GM23248 (cell line): Measurements from ENCODE around the gene FCN1. TPM values are rescaled to one million over a fixed set of nuclear protein-coding genes. Genes with fewer than 3 reads are reported as not detected.

ENCODE experiments used
- DNase-seq: peaks from one replicate; pipeline ENCODE4 v3.0.0-alpha.2; 2015
- H2AFZ ChIP-seq: fragments of 200-600 bp; sonication (generic); 2 replicates; pipeline ENCODE4 v1.6.1; 2016; ENCODE audit warnings: antibody characterized with exemption
- H3F3A ChIP-seq: fragments of 200-600 bp; sonication (generic); 2 replicates; pipeline ENCODE4 v1.6.1; 2016; ENCODE audit warnings: mild to moderate bottlenecking, antibody characterized with exemption, mixed run types; ENCODE audit not compliant: insufficient read depth
- H3K27ac ChIP-seq: fragments of 200-600 bp; sonication (generic); 2 replicates; pipeline ENCODE4 v1.5.1; 2016; ENCODE audit warnings: mild to moderate bottlenecking
- H3K27me3 ChIP-seq: fragments of 200-600 bp; sonication (generic); replicated peaks from 2 replicates; pipeline ENCODE4 v1.6.1; 2016; ENCODE audit warnings: mild to moderate bottlenecking; ENCODE audit not compliant: insufficient read depth
- H3K36me3 ChIP-seq: fragments of 200-600 bp; sonication (generic); 2 replicates; pipeline ENCODE4 v1.6.1; 2016; ENCODE audit warnings: low read depth, mild to moderate bottlenecking
- H3K4me1 ChIP-seq: fragments of 200-600 bp; sonication (generic); 2 replicates; pipeline ENCODE4 v1.6.1; 2016; ENCODE audit warnings: mild to moderate bottlenecking; ENCODE audit not compliant: insufficient read depth
- H3K4me2 ChIP-seq: fragments of 200-600 bp; sonication (generic); one replicate; pipeline ENCODE4 v1.6.1; 2016; ENCODE audit warnings: mild to moderate bottlenecking; ENCODE audit not compliant: unreplicated experiment
- H3K4me3 ChIP-seq: fragments of 200-600 bp; sonication (generic); 2 replicates; pipeline ENCODE4 v1.5.1; 2016; ENCODE audit warnings: mild to moderate bottlenecking
- H3K79me2 ChIP-seq: fragments of 200-600 bp; sonication (generic); 2 replicates; pipeline ENCODE4 v1.6.1; 2016; ENCODE audit warnings: mild to moderate bottlenecking; ENCODE audit not compliant: insufficient read depth
- H3K9ac ChIP-seq: fragments of 200-600 bp; sonication (generic); 2 replicates; pipeline ENCODE4 v1.6.1; 2016; ENCODE audit warnings: mild to moderate bottlenecking
- H3K9me2 ChIP-seq: fragments of 200-600 bp; sonication (generic); 2 replicates; pipeline ENCODE4 v1.6.1; 2016; ENCODE audit warnings: mixed run types, mild to moderate bottlenecking, moderate library complexity; ENCODE audit not compliant: insufficient read depth
- H3K9me3 ChIP-seq: fragments of 200-600 bp; sonication (generic); one replicate; pipeline ENCODE4 v1.6.1; 2017; ENCODE audit warnings: low read depth
- H4K20me1 ChIP-seq: fragments of 200-600 bp; sonication (generic); 2 replicates; pipeline ENCODE4 v1.6.0; 2016; ENCODE audit not compliant: insufficient read depth
- EZH2 ChIP-seq: fragments of 200-600 bp; sonication (generic); IDR thresholded peaks from 2 replicates; pipeline ENCODE4 v1.6.1; 2018; ENCODE audit warnings: antibody characterized with exemption, mild to moderate bottlenecking; ENCODE audit not compliant: insufficient read depth, poor library complexity, severe bottlenecking
- EZH2phosphoT487 ChIP-seq: fragments of 200-600 bp; sonication (generic); IDR thresholded peaks from 2 replicates; pipeline ENCODE4 v1.6.1; 2018; ENCODE audit warnings: antibody characterized with exemption, moderate library complexity, mild to moderate bottlenecking, low read depth; ENCODE audit not compliant: insufficient read depth
- WGBS, 2 experiments: methylation state at CpG; one replicate each; pipeline ENCODE4 v1.1.6; 2015 to 2017; ENCODE audit warnings: low lambda C conversion rate in 2 of 2, low coverage in 1 of 2; ENCODE audit errors: missing lambda C conversion rate in 2 of 2; 5-methylcytosine and 5-hydroxymethylcytosine counted together
- in situ Hi-C: fragments of 300-500 bp; cut with MboI; formaldehyde crosslinking; loops from 2 replicates; pipeline ENCODE4 v1.15.0; 2020
- polyA plus RNA-seq: library from polyadenylated mRNA; unstranded; fragments of >200 nt; fragmentation: Nextera tagmentation; extraction: Ambion mirVana; gene quantifications from 2 replicates; pipeline ENCODE4 v1.2.1, GENCODE V29; 2016
- total RNA-seq: library from RNA; depleted of rRNA; stranded (reverse); fragments of >200 nt; shearing (Covaris generic); gene quantifications from 2 replicates; pipeline ENCODE4 v1.2.3, GENCODE V29; 2014

FCN1 gene
- total and polyA plus RNA-seq, 2 experiments from 2014 or later = not detected

DNA sequence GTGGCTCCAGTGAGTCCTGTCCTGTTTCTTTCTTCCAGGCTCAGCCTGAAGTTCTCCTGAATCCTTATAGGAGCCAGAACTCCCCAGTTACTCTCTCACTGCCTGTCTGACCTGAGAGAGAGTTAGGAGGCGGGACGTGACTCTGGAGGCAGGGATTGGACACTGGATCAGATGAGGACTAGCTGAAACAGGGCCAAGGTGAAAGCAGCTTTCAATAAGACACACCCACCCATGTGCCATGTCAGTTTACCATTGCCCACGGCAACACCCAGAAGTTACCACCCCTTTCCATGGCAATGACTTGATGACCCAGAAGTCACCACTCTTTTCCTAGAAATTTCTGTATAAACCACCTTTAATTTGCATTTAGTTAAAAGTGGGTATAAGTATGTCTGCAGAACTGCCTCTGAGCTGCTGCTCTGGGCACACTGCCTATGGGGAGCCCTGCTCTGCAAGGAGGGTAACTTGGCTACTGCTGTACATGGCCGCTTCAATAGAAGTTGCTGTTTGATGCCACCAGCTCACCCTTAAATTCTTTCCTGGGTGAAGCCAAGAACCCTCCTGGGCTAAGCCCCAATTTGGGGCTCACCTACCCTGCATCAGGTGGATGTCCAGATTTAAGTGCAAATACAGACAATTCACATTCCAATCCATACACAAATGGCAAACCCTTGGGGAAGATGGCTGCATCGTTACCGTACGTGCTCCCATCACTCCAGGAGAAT lies 23.4 kb downstream of the FCN1 start:
- 66 to 68% methylated on average over 7 of the region's 7 CpGs for WGBS, 2 experiments
- Histone ChIP-seq H3K27me3 (peaks cover 25% of the 10 kb centered on the region), H3K9me3 (no peaks in the 10 kb centered on the region), H3K79me2 (no peaks in the 10 kb centered on the region), H3K9ac (no peak overlapping the region), H2AFZ (no peak overlapping the region), H3K36me3 (no peaks in the 10 kb centered on the region), H3F3A (no peaks in the 10 kb centered on the region), H3K4me3 (no peak overlapping the region), H3K4me1 (no peaks in the 10 kb centered on the region), H4K20me1 (no peaks in the 10 kb centered on the region), H3K4me2 (no peak overlapping the region), H3K9me2 (no peaks in the 10 kb centered on the region), H3K27ac (no peak overlapping the region)
- DNase-seq = no peak
- TF ChIP-seq EZH2 (no peak), EZH2phosphoT487 (no peak)
- in situ Hi-C loops = no loop called here

DNA sequence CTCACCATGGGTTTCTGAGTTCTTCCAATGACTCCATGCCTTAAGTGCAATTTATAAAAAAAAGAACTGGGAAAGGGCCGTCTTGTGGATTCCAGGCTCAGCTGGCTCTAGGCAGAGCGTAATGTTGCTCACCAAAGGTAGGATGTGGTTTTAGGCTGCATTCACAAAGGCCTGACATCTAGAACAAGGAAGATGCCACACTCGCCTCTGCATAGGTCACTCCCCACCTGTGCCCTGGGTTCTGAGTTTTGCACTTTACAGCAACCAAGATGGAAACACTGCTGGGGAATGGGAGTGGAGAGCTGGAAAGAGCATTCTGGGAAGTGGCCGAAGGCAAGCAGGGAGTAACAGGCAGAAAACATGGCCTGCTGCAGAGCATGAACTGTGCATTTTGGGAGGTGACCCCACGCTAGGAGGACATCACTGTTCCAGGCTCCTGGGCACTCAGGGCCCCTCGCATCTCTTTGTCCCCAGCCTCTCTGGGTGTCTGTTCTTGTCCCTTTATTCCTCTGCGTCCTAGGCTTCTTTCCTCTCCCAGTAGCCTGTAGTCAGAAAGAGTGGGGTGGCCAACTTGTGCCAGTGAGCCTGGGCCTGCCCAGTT lies 24.8 kb downstream of the FCN1 start:
- Histone ChIP-seq H3K27me3 (peaks cover 11% of the 10 kb centered on the region), H3F3A (no peaks in the 10 kb centered on the region), H3K9me3 (no peaks in the 10 kb centered on the region), H3K4me1 (no peaks in the 10 kb centered on the region), H3K9me2 (no peaks in the 10 kb centered on the region), H4K20me1 (no peaks in the 10 kb centered on the region), H3K4me3 (no peak overlapping the region), H3K27ac (no peak overlapping the region), H3K36me3 (no peaks in the 10 kb centered on the region), H3K4me2 (no peak overlapping the region), H3K9ac (no peak overlapping the region), H3K79me2 (no peaks in the 10 kb centered on the region), H2AFZ (no peak overlapping the region)
- in situ Hi-C loops = no loop called here
- TF ChIP-seq EZH2phosphoT487 (no peak), EZH2 (no peak)
- WGBS, 2 experiments = 50 to 54% methylated on average over 7 of the region's 7 CpGs
- no peak for DNase-seq

DNA sequence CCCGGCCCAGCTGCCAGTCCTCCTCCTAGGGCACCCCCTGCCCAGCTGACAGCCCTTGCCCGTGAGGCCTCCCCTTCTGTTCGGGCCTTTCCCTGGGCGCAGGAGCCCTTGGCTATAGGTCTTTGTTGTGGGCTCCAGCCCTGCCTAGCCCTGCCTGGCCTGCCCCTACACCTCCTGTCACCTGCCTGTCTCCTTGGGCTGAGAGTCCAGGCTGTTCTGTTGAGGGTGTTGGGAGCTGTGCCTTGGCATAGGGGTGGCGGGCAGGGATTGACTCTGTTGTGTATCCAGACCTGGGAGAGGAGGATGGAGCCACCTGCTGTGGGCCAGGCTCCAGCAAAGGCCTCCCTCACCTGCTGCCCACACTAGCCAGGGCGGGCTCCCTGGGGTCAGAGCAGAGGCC lies 25.5 kb downstream of the FCN1 start:
- in situ Hi-C loops = no loop called here
- 30 to 32% methylated on average over 6 of the region's 6 CpGs for WGBS, 2 experiments

GRCh38 chr9:134891713-134892112 lies 26.0 kb downstream of the FCN1 start:
- Histone ChIP-seq H3K27ac (no peak overlapping the region), H3K27me3 (0 out of 2 replicates have a peak, but pooled peaks cover 5% of the 10 kb centered on the region), H3K36me3 (no peaks in the 10 kb centered on the region), H3K9me3 (no peaks in the 10 kb centered on the region), H3K9me2 (no peaks in the 10 kb centered on the region), H2AFZ (no peak overlapping the region), H3F3A (no peaks in the 10 kb centered on the region), H3K4me2 (no peak overlapping the region), H3K4me1 (no peaks in the 10 kb centered on the region), H4K20me1 (no peaks in the 10 kb centered on the region), H3K4me3 (no peak overlapping the region), H3K9ac (no peak overlapping the region), H3K79me2 (no peaks in the 10 kb centered on the region)
- in situ Hi-C loops = no loop called here
- WGBS, 2 experiments = 35 to 42% methylated on average over 5 of the region's 5 CpGs
- no peak for DNase-seq
- TF ChIP-seq EZH2phosphoT487 (no peak), EZH2 (no peak)

More for the DNA sequence above, 25.5 kb downstream of the FCN1 start:
- Histone ChIP-seq H3K27ac (no peak overlapping the region), H3K79me2 (no peaks in the 10 kb centered on the region), H3F3A (no peaks in the 10 kb centered on the region), H3K4me2 (no peak overlapping the region), H3K36me3 (no peaks in the 10 kb centered on the region), H2AFZ (no peak overlapping the region), H4K20me1 (no peaks in the 10 kb centered on the region), H3K9me2 (no peaks in the 10 kb centered on the region), H3K9ac (no peak overlapping the region), H3K4me1 (no peaks in the 10 kb centered on the region), H3K27me3 (0 out of 2 replicates have a peak, but pooled peaks cover 5% of the 10 kb centered on the region), H3K9me3 (no peaks in the 10 kb centered on the region), H3K4me3 (no peak overlapping the region)
- no peak for DNase-seq
- TF ChIP-seq EZH2 = no peak
- no peak for TF ChIP-seq EZH2phosphoT487
